GM10266 (cell line): ENCODE measurements around the gene THAP3.

Experiments used
- DNase-seq: peaks from one replicate; pipeline ENCODE4 v3.0.0; 2012; ENCODE audit errors: extremely low spot score
- CTCF ChIP-seq: IDR thresholded peaks from 2 replicates; pipeline ENCODE4 v1.5.1; 2012; ENCODE audit warnings: mild to moderate bottlenecking, low read depth; ENCODE audit not compliant: control insufficient read depth, insufficient read depth; ENCODE audit errors: missing control alignments

Gene THAP3

DNA sequence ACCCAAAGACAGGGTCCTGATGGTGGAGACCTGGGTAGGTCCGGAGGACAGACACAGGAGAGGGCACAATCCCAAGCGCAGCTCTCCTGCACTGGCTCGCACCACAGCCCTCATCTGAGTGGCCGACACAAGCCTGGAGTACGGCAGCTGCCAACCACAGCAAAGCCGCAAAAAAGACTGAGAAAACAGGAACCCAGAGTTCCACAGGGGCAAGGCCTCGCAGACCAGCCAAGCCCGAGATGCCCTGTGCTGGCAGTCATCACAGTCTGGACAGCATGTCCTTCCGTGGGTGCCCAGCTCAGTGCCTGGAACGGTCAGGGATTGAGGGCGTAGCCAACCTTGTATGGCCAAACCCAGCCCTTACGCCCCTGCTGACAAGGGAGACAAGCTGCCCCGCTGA is 33.4 kb upstream of the THAP3 start:
- TF ChIP-seq CTCF: no peak
- no peak for DNase-seq

DNA sequence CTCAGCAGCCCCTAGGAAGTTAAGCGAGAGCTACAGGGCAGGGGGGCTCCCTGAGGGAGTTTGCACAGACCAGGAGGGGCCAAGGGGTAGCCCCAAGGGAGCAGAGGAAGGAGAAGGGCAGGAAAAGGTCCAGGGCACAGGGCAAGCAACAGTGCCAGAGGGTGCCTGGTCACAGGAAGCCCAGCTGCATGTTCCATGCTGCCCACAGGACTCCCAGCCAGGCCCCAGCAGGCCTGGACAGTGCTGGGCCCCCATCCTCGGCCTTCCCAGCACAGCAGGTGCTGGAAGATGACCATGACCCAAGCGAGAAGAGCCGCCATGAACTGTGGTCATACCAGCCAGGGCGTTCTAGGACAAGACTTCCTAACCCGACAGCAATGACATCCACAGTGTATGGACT is 33.0 kb upstream of the THAP3 start:
- DNase-seq: no peak
- TF ChIP-seq CTCF: no peak

- no peak for DNase-seq
- no peak for TF ChIP-seq CTCF
Measured at GRCh38 chr1:6592441-6592840, 32.2 kb upstream of the THAP3 start.

DNA sequence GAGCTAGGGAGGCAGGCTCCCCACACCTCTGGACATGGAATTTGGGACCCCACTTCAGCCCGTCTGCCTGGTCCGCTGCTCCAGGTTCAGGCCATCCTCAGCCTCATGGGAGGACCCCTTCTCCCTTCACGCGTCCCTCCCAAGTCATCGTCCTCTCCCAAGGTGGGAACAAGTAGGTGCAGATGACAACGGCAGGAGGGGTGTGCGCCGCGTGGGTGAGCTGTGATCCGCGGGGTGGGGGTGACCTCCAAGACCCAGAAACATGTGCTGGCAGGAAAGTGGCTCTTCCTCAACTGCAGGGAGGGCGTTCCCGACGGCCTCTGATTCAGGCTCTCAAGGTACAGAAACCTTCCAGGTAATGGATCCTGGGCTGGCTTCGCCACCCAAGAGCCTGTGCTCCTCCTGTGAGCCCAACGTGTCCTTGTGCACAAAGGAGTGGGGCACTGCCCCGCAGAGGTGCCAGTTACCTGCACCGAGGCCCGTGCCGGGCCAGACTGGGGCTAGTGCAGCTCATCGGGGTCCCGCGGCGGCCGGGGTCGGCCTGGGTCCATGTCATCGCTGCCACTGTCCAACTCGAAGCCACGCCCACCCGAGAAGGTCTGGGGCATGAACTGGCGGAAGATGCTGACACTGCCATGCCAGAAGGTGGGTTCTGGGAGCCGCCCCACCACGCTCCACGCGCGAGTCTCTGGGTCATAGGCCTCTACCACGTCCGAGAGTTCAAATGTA is 31.6 kb upstream of the THAP3 start:
- DNase-seq: no peak
- TF ChIP-seq CTCF: no peak

- no peak for DNase-seq
- no peak for TF ChIP-seq CTCF
Measured at GRCh38 chr1:6593810-6594209, 30.9 kb upstream of the THAP3 start.

DNA sequence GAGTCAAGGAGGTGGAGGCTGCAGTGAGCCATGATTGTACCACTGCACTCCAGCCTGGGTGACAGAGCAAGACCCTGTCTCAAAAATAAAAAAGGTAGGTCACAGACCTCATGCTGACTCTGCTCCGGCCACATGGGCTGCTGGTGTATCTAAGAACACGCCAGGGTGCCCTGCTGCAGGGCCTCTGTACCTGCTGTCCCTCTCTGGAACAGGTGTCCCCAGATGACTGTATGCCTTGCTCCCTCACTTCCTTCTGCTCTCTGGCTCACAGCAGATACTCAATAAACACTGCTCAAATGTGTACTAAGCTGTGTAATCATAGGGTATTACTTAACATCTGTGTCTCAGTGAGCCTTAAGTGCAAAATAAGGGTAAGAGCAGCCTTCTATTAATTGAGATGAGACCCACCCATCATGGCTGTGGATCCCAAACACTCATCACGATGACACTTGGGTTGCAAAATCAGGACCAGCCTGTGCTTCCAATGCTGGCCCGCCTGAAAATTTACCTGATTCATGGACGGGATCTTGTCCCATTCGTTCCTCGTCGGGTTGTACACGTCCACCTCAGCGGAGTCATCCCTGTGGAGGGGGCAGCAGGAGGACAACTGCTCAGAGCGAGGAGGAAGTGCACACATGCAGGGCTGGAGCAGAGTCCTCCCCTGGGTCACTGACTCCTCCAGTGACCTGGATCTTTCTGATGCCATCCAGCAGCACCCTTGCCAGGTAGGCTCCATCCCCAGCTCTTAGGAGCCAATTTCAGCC is 29.5 kb upstream of the THAP3 start:
- no peak for TF ChIP-seq CTCF
- no peak for DNase-seq

DNA sequence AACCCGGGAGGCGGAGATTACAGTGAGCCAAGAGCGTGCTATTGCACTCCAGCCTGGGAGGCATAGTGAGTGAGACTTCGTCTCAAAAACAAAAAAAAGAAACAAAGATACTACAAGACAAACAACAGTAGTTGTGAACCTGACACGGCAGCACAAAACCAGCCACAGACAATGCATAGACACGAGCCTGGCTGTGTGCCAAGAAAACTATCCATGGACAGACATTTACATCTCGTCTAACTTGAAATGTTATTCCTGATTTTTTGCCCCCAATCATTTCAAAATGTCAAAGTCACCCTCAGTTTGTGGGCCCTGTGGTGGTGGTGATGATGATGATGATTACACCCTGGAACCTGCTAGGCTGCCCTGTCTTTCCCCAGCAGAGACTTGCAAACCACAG is 28.3 kb upstream of the THAP3 start:
- TF ChIP-seq CTCF: no peak
- no peak for DNase-seq
